Activated CD8-positive, alpha-beta memory T cell treated with anti-CD3 and anti-CD28 coated beads for 4 hours (primary cell): ENCODE data around the gene REXO2.

Experiments used
- DNase-seq, 2 donors: peaks; one replicate each; pipeline ENCODE4 v3.0.0-alpha.2; 2020; ENCODE audit warnings: low read depth in 2 of 2

Gene REXO2

DNA sequence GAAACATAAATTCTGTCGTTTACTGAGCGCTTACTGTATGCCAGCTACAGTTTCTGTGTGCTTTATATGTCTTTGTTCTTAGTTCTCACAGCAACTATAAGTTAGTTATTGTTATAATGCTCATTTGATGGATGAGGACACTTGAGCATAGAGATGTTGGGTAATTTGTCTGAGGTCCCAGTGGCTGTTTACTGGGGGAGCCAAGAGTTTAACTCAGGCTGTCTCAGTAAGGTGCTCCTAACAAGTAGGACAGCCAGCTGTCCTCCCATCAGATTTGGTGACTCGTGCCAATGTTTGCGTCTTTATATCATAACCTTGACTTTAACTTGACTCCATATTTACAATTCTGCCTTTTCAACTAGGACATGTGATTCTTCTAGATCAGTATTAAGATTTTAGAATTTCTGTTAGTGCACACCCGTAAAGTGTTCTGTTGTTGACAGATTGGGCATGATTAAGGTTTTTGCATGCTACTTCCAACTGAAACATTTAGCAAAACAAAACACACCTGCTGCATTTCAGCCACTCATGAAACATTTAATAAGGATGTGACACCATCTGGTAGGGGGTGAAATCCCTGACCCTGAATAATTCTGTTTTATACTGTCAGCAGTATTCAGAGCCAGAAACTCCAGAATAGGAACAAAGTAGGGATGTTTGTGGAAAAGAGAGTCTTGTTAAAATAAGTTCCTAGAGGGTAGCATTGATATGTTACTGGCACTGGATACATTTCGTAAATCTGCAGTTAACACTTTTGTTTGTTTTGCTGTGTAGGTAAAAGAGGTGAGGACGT is 1.9 kb downstream of the REXO2 start:
- no peak for DNase-seq

DNA sequence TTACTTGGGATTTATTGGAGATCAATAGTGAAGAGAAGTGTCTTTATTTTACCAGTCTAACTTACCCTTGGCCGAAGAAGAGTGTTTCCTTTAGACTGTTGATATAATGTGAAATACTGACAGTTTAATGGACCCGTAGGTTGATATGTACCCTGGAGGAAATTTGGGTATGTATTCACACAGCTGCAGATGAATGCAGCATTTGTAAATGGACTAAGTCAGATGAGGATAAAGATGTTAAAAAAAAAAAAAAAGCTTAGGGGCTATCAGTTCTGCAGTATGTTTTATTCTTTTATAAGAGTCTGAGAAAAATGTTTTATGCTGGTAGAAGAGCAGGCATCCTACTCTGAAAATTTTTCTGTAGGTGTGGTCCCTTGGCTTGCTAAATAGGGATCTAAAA is 2.7 kb downstream of the REXO2 start:
- no peak for DNase-seq

DNA sequence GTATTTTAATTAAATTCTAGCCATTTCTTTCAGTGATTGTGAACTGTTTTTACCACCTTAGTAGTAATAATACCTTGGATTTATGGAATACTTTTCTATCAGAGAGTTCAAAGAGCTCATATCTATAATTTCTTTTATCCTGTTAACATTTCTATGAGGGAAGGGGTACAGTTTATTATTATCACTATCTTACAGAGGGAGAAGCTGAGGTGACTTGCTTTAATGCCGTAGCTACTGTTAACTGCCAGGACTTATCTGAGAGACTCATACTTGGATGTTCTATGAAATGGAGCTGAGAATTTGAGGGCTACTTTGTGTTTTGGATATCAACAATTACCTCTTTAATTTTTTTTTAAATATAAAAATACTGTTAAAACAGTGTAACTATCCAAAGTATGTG is 3.3 kb downstream of the REXO2 start:
- DNase-seq: no peak

DNA sequence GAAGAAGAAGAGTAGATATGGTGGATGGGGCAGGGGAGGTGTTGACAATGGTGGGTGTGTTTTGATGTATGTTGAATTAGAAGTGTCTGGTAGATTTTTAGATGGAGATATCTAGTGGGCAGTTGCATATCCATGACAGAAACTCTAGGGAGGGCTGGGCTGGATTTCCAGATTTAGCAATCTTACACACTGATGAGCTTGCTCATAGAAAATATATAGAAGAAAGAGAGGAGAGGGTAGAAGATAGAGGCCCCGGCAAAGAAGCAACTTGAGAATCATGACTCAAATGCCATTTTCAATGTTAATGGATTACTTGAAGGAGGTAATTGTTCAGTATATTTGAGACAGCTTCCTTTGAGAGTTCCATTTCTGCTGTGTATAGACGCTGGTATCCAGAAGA is 8.2 kb downstream of the REXO2 start:
- DNase-seq: no peak

DNA sequence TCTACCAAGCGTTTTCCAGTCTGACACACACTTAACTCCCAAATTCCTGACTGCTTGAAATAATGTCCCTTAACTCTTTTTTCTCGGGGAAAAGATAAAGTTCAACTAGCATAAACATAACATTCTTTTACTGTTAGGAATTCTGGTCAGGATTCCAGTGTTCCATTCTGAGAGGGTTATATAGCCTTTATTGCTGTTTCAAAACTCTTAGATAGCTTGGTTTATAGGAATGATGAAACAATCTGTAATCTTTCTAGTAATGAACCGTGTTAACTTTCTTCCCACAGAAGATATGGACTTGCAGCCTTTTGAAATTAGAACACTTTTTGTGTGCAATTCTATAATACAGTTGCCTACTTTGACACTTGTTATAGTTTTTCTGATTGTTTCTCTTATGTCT is 8.6 kb downstream of the REXO2 start:
- no peak for DNase-seq

- no peak for DNase-seq
Measured at GRCh38 chr11:114448749-114449482, 9.6 kb downstream of the REXO2 start.

DNA sequence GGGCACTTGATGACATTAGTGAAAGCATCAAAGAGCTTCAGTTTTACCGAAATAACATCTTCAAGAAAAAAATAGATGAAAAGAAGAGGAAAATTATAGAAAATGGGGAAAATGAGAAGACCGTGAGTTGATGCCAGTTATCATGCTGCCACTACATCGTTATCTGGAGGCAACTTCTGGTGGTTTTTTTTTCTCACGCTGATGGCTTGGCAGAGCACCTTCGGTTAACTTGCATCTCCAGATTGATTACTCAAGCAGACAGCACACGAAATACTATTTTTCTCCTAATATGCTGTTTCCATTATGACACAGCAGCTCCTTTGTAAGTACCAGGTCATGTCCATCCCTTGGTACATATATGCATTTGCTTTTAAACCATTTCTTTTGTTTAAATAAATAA is 10.6 kb downstream of the REXO2 start:
- no peak for DNase-seq

- no peak for DNase-seq
Measured at GRCh38 chr11:114452399-114452798, 13.1 kb downstream of the REXO2 start.

GRCh38 chr11:114463999-114464398 is 24.7 kb downstream of the REXO2 start:
- no peak for DNase-seq

DNA sequence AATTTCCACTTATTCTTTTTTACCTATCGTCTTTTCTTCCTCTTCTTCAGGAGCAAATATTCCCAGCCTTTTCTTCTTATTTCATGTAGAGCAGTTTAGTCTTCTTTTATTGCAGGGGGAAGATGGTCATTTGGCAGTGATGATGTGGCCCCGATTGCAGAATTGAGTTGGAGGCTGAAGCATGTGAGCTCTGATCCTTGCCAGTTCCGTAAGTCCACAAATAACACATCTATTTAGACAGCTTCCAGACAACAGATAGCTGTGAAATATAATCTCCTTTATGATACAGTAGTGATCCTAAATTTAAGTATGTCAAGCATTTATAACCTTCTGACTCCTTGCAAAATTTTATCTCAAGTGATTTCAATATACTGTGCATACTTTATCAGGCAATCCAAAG is 27.5 kb downstream of the REXO2 start:
- DNase-seq: no peak

- no peak for DNase-seq
Measured at GRCh38 chr11:114472661-114473060, 33.4 kb downstream of the REXO2 start.

DNA sequence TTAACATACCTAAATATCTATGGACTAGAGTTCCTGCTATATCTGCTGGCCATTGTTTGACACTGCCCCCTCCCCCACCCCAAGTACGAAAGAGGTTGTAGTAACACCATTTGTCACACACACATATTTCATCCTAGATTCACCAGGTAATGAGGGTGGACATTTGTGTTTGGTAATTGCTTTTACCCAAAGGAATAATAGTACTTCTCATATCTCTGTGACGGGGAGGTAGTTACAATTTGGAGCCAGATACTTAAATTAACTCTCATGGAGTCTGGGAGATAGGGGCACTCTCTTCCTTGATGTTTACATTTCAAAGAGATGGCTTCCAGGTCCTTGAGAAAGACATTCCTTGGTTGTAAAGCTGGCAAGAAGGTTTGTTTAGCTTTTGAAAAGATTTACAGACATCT is 38.7 kb downstream of the REXO2 start:
- no peak for DNase-seq

DNA sequence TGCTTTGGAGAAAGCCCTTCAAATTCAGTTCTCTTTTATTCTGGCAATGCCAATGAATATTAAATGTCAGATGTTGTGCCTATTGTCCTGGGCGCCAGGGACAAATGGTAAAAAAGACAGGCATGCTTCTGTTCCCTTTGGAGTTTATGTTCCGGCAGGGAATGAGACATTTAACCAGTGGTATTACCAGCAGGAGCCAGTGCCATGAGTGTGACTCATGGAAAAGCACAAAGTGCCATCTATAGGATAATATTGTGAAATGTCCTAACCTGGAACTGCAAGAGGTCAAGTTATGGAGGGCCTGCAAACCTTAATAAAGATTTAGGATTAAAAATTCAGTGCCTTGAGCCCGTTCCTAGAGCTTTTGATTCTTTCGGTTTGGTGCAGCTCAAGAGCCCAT is 39.5 kb downstream of the REXO2 start:
- no peak for DNase-seq

GRCh38 chr11:114479331-114479730 is 40.1 kb downstream of the REXO2 start:
- no peak for DNase-seq

DNA sequence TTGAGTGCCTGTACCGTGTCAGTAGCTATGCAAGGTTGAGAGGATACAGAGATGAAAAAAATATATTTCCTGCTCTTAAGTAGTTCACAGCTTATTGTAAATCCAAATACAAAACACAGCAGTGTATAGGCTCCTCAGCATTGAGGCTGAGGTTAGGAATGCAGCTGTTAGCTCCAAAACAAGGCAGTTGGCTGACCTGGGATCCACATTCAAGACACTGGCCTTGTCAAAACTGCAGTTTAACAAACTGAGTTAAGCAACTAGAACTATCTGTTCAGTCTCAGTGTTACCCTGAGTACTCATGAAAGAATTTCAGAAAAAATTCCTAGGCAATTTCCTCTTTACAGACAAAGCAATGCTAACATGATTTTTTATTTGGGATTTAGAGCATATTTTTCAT is 42.8 kb downstream of the REXO2 start:
- no peak for DNase-seq

- DNase-seq: no peak
Measured at GRCh38 chr11:114483929-114484328, 44.7 kb downstream of the REXO2 start.

DNA sequence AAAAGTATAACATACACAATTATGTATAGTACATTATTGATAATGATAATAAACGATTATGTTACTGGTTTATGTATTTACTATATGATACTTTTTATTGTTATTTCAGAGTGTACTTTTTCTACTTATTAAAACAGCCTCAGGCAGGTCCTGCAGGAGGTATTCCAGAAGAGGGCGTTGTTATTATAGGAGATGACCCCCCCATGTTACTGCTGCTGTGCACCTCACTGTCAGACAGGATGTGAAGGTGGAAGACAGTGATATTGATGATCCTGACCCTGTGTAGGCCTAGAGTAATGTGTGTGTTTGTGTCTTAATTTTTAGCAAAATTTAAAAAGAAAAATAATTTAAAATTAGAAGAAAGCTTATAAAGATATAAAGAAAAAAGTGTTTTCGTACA is 57.6 kb downstream of the REXO2 start:
- no peak for DNase-seq

DNA sequence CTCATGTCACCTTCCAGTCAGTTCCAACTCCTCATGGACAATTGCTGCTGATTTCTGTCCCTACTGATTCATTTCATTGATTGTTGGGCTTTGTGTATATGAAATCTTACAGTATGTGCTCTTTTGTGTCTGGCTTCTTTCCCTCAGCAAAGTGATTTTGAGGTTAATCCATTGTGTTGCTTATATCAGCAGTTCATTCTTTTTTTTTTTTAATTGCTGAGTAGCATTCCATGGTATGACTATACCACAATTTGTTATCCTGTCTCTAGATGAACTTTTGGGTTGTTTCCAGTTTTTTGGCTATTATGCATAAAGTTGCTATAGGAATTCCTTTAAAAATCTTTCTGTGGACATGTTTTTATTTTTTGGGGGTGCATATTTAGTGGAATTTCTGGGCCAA is 60.5 kb downstream of the REXO2 start:
- no peak for DNase-seq
